T-helper 17 cell (primary cell): Measurements from ENCODE around the gene FAM3A. TPM values are rescaled to one million over a fixed set of nuclear protein-coding genes. Genes with fewer than 3 reads are reported as not detected.

ENCODE experiments used
- ATAC-seq: fragments of 150-1000 bp; cut with Tn5 transposase; 2 replicates; pipeline ENCODE4 v1.10.0; 2021; ENCODE audit warnings: mild to moderate bottlenecking, moderate library complexity
- DNase-seq, 3 donors: peaks; one replicate each; pipeline versions ENCODE4 v3.0.0 to v3.0.0-alpha.2; 2020 to 2021
- H3K9me3 ChIP-seq: one replicate; pipeline ENCODE4 v1.7.0; 2013; ENCODE audit warnings: low read length, mild to moderate bottlenecking; ENCODE audit not compliant: control insufficient read depth, poor library complexity, severe bottlenecking
- H3K27ac Mint-ChIP-seq: one replicate; pipeline ENCODE4 v1.8.0; 2022; ENCODE audit warnings: mild to moderate bottlenecking, moderate library complexity, mixed read lengths
- H3K27me3 Mint-ChIP-seq: one replicate; pipeline ENCODE4 v1.8.0; 2022; ENCODE audit warnings: mixed read lengths
- H3K36me3 Mint-ChIP-seq: one replicate; pipeline ENCODE4 v1.8.0; 2022; ENCODE audit warnings: low read depth, mixed read lengths
- H3K4me1 Mint-ChIP-seq: one replicate; pipeline ENCODE4 v1.8.0; 2022; ENCODE audit warnings: mild to moderate bottlenecking, mixed read lengths
- H3K4me3 Mint-ChIP-seq: one replicate; pipeline ENCODE4 v1.8.0; 2022; ENCODE audit warnings: mild to moderate bottlenecking, moderate library complexity, mixed read lengths
- total RNA-seq, 4 donors: library from RNA in 2 of 4; stranded (reverse) in 2 of 4; gene quantifications; one replicate each; pipeline ENCODE4 v1.2.3 and lab custom pipeline; 2022 to 2026

Gene FAM3A
- total RNA-seq, 2 donors from 2014 or later: 32.5 to 34.0 TPM

DNA sequence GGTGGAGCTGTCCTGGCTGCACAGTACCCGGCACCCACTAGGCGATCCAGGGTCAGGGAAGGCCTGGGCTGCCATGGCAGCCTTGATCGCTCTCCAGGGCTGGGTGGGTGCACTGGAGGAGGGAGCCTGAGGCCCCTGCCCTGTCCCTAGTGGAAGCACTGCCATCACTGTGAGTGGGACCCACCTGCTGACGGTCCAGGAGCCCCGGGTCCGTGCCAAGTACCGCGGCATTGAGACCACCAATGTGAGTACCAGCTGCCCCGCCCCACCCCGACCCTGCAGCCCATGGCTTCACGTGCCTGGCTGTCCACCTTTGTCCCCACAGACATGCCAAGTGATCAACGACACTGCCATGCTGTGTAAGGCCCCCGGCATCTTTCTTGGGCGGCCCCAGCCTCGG lies 49.1 kb downstream of the FAM3A start:
- H3K9me3 ChIP-seq: no peaks in the 10 kb centered on the region
- Mint-ChIP-seq H3K4me1 (no peaks in the 10 kb centered on the region), H3K27me3 (no peaks in the 10 kb centered on the region), H3K36me3 (peaks cover 4% of the 10 kb centered on the region), H3K27ac (no peak overlapping the region), H3K4me3 (no peak overlapping the region)
- ATAC-seq (no peak), DNase-seq (no peak)

DNA sequence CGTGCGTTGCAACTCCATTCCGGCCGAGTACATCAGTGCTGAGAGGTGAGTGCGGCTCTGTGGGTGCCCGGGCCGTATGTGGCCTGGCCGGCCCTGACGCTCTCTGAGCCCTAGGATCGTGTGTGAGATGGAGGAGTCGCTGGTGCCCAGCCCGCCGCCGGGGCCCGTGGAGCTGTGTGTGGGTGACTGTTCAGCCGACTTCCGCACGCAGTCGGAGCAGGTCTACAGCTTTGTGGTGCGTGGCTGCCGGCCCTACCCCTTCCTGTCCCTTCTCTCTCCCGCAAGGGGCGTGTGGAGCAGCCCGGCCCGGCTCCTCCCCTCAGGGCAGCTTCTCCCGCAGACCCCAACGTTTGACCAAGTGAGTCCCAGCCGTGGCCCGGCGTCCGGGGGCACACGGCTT lies 50.0 kb downstream of the FAM3A start:
- DNase-seq (no peak), ATAC-seq (no peak)
- Mint-ChIP-seq H3K4me1 (peaks cover 4% of the 10 kb centered on the region), H3K27ac (no peak overlapping the region), H3K4me3 (no peak overlapping the region), H3K27me3 (no peaks in the 10 kb centered on the region), H3K36me3 (peaks cover 4% of the 10 kb centered on the region)
- H3K9me3 ChIP-seq: no peaks in the 10 kb centered on the region

DNA sequence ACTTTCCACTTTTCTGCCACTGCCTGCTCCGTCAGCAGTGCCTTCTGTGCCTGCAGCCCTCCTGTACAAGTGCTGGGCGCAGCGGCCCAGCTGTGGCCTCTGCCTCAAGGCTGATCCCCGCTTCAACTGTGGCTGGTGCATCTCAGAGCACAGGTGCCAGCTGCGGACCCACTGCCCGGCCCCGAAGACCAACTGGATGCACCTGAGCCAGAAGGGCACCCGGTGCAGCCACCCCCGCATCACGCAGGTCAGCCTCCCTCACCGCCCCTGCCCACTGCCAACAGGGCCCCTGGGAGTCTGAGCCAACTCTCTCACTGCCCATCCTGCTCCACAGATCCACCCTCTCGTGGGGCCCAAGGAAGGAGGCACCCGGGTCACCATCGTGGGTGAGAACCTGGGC lies 50.4 kb downstream of the FAM3A start:
- Mint-ChIP-seq H3K27me3 (no peaks in the 10 kb centered on the region), H3K4me1 (peaks cover 4% of the 10 kb centered on the region), H3K36me3 (peaks cover 4% of the 10 kb centered on the region), H3K4me3 (no peak overlapping the region), H3K27ac (no peak overlapping the region)
- no peak for ATAC-seq
- no peak for DNase-seq
- H3K9me3 ChIP-seq: no peaks in the 10 kb centered on the region

DNA sequence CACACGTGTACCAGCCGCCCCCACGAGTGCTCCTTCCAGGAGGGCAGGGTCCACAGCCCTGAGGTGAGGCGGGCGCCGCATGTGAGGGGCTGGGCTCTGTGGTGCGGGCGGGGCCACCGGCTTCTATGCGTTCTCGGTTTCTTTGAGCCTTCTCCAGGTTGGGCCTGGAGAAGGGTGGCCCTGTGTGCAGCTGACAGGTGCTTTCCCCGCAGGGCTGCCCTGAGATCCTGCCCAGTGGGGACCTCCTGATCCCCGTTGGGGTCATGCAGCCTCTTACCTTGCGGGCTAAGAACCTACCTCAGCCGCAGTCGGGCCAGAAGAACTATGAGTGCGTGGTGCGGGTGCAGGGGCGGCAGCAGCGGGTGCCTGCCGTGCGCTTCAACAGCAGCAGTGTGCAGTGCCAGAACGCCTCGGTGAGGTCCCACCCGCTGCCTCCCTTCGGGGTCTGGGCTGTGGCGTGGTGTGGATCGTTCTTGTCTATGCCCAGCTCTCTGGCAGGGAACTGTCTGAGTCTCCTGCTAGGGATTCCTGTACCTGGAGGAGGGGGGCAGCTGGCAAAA lies 51.1 kb downstream of the FAM3A start:
- Mint-ChIP-seq H3K27ac (no peak overlapping the region), H3K4me3 (no peak overlapping the region), H3K4me1 (peaks cover 5% of the 10 kb centered on the region), H3K36me3 (peaks cover 4% of the 10 kb centered on the region), H3K27me3 (no peaks in the 10 kb centered on the region)
- no peak for DNase-seq
- H3K9me3 ChIP-seq: no peaks in the 10 kb centered on the region
- no peak for ATAC-seq

DNA sequence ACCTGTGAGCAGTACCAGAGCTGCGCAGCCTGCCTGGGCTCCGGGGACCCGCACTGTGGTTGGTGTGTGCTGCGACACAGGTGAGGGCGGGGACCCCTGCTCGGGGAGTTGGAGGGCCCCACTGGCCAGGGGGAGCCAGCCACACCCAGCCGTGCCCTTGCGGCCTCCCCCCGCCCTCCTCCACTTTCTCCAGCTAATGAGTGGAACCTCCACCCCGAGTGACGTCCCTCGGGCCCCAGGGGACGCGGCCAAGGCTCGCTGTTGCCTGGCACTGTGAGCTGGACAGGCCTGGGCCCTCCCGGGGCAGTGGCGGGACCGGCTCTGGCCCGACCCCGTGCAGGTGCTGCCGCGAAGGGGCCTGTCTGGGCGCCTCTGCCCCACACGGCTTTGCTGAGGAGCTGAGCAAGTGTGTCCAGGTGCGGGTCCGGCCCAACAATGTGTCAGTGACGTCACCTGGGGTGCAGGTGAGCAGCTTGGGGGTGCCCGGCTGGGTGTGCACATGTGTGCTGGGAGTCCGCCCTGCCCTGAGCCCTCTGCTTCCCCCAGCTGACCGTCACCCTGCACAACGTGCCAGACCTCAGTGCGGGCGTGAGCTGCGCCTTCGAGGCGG lies 52.3 kb downstream of the FAM3A start:
- Mint-ChIP-seq H3K4me3 (no peak overlapping the region), H3K27me3 (no peaks in the 10 kb centered on the region)

DNA sequence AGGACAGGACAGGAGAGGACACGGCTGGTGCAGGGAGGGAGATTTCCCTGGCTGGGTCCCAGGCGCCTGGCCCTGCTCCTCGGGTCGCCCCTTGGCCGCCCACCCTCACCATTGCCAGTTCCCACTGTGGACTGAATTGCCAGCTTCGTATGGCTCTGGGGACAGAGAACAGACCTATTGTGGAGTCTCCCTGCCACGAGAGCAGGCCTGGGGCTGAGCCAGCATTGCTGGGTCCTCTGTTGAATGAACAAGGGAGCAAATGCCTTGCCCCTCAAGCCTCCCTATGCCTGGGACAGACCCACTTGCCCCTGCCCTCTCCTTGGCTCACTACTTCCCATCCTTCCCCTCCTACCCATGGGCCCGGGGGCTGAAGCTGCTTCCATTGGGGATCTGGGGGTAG lies 53.6 kb downstream of the FAM3A start:
- DNase-seq: no peak
- no peak for ATAC-seq
- H3K4me3 Mint-ChIP-seq: no peak overlapping the region
- no peaks in the 10 kb centered on the region for H3K9me3 ChIP-seq
- no peaks in the 10 kb centered on the region for H3K27me3 Mint-ChIP-seq
- H3K36me3 Mint-ChIP-seq: peaks cover 4% of the 10 kb centered on the region
- no peak overlapping the region for H3K27ac Mint-ChIP-seq
- peaks cover 13% of the 10 kb centered on the region for H3K4me1 Mint-ChIP-seq

More for the DNA sequence above, 52.3 kb downstream of the FAM3A start:
- DNase-seq (no peak), ATAC-seq (no peak)
- peaks cover 11% of the 10 kb centered on the region for H3K4me1 Mint-ChIP-seq
- H3K27ac Mint-ChIP-seq: no peak overlapping the region
- H3K9me3 ChIP-seq: no peaks in the 10 kb centered on the region
- H3K36me3 Mint-ChIP-seq: peaks cover 4% of the 10 kb centered on the region

DNA sequence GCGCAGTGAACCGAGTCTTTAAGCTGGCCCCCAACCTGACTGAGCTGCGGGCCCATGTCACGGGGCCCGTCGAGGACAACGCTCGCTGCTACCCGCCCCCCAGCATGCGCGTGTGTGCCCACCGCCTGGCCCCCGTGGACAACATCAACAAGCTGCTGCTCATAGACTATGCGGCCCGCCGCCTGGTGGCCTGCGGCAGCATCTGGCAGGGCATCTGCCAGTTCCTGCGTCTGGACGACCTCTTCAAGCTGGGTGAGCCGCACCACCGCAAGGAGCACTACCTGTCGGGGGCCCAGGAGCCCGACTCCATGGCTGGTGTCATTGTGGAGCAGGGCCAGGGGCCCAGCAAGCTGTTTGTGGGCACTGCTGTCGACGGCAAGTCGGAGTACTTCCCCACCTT lies 55.7 kb downstream of the FAM3A start:
- ATAC-seq (no peak), DNase-seq (no peak)
- H3K36me3 Mint-ChIP-seq: peaks cover 4% of the 10 kb centered on the region
- H3K27ac Mint-ChIP-seq: no peak overlapping the region
- H3K27me3 Mint-ChIP-seq: no peaks in the 10 kb centered on the region
- H3K4me3 Mint-ChIP-seq: peak overlapping the region; percentile 85
- H3K9me3 ChIP-seq: no peaks in the 10 kb centered on the region
- peaks cover 15% of the 10 kb centered on the region for H3K4me1 Mint-ChIP-seq

DNA sequence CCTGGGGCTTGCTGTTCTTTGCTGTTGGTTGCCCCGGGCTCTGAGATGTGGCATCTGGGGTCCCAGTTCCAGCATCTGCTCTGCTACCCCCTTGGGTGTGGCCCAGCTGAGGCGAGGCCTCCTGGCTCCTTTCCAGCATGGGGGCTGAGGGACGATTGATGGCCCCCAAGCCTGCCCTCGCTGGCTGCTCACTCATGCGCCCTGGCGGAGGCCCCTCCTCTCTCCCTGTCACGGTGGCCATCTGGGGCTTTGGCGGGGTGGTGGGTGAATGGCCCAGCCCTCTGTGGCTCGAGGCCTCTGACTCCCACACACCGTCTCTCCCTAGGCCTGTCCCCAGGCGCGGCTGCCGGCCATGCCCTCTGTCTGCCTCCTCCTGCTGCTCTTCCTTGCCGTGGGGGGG lies 56.2 kb downstream of the FAM3A start:
- Mint-ChIP-seq H3K27ac (no peak overlapping the region), H3K4me1 (peaks cover 15% of the 10 kb centered on the region), H3K27me3 (no peaks in the 10 kb centered on the region), H3K36me3 (peaks cover 4% of the 10 kb centered on the region), H3K4me3 (peak overlapping the region; percentile 85)
- DNase-seq (no peak), ATAC-seq (no peak)
- no peaks in the 10 kb centered on the region for H3K9me3 ChIP-seq

DNA sequence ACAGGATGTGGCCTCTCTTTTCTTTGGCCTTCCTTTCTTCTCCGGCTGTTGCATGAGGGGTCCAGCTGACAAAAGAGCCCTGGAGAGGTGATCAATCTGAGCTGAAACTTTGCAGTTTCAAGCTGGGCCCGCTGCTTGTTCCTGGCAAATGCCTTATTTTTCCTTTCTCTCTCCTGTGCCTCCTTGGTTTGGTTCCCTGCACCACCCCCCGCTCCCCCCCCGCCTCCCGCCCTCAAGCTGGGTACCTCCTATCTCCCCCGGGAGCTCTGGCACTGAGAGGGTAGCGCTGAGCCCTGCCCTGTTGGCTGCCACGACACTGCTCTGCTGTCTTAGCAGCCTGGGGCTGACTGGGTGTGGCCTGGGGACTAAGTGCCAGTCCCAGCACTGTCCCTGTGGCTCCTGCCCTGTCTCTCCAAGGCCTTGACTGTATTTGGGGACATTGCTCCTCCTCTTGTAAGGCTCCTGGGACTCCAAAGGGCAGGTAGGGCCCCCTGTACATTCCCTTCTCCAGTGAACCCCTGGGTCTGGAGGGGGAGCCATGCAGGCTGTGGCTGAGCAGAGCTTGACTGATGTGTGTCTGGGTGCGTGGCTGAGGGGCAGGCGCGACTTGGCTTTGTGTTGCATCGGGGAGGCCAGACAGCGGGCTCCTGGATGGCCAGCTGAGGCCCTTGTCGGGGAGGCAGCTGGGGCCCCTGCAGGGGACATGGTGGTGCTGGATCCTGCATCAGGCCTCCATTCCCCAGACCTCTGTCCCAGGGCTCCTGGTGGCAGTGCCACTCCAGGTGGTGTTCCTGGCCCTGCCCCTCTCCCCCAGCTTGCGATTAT lies 56.9 kb downstream of the FAM3A start:
- H3K9me3 ChIP-seq: no peaks in the 10 kb centered on the region
- peak overlapping the region; percentile 34 for H3K27ac Mint-ChIP-seq
- ATAC-seq (peak; percentile 44), DNase-seq (no peak)
- H3K4me1 Mint-ChIP-seq: peaks cover 15% of the 10 kb centered on the region
- H3K36me3 Mint-ChIP-seq: peaks cover 4% of the 10 kb centered on the region
- no peaks in the 10 kb centered on the region for H3K27me3 Mint-ChIP-seq
- H3K4me3 Mint-ChIP-seq: peak overlapping the region; percentile 85

DNA sequence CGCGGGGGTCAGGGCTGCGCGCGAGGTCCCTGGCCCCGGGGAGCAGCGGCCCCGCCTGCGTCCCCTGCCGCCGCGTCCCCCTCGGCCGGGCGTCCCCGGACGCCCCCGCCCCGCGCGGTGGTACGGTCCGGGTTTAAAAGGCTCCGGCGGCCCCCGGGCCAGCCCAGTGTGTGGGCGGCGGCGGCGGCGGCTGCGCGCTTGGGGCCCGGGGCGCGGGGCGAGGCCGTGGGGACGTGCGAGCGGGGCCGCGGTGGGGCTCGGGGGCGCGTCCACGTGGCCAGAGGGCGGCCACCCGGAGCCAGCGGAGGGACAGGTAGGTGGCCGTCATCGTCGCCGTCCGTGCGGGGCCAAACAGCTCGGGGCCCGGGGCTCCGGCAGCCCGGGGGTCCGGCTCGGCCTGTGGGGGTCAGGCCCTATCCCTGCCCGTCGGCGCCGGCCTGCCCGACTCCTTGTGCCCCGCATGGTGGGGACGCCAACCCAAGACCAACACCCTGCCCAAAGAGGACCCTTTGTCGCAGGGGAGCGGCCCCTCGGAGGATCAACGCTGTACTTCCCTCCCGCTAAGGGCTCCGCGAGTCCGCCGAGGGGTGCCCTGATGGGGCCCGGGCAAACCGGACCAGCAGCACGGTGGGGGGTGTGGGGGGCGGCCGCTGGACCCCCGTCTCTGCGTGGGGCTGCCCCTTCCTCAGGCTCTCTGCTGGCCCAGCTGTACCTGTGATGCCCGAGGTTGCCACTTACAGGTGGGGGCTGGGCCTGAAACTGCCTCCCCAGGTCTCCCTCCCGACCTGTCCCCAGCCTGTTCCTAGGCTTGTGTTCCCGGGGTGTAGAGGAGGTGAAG lies 57.7 kb downstream of the FAM3A start, which contains the start of gene PLXNA3:
PLXNA3 (plus strand) TSS at position 166 of the 838 bp plus-strand sequence. CDS start 1,903 bp downstream, outside the sequence.
- H3K9me3 ChIP-seq: no peaks in the 10 kb centered on the region
- Mint-ChIP-seq H3K27ac (peak within 1 kb of the TSS; percentile 87), H3K4me3 (peak within 1 kb of the TSS; percentile 96), H3K36me3 (peaks cover 4% of the 10 kb centered on the region), H3K27me3 (no peaks in the 10 kb centered on the region), H3K4me1 (peaks cover 15% of the 10 kb centered on the region)
- DNase-seq (peak; percentile 63 to 68 (median 65)), ATAC-seq (peak; percentile 83)

DNA sequence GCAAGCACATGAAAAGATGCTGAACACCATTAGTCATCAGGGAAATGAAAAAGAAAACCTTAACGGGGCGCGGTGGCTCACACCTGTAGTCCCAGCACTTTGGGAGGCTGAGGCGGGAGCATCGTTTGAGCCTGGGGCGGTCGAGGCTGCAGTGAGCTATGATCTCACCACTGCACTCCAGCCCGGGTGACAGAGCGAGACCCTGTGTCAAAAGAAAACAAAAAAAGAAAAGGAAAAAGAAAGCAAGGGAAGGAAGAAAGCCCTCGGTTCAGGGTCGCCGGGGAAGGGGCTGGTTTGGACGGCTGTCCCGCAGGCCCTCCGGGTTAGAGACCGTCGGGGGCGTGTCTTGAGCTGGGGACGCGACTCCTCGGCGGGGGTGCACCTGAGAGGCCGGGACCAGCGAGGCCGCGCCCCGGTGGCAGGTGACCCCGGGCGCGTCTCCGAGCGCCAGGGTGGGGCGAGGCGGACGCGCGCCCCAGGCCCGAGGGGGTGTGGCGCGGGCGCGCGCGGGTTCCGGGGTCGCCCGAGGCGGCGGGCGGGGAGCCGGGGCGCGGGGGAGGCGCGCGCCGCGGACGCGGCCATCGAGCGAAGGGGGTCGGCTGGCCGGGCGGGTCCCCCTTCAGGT lies 58.4 kb downstream of the FAM3A start:
- peak; percentile 76 for ATAC-seq
- Mint-ChIP-seq H3K27ac (peak overlapping the region; percentile 87), H3K4me1 (peaks cover 15% of the 10 kb centered on the region), H3K36me3 (no peaks in the 10 kb centered on the region), H3K27me3 (no peaks in the 10 kb centered on the region), H3K4me3 (peak overlapping the region; percentile 96)
- H3K9me3 ChIP-seq: no peaks in the 10 kb centered on the region
- peak; percentile 51 to 64 (median 62) for DNase-seq
